WTC11 (cell line): ENCODE measurements around the gene GARS1. TPM values are rescaled to one million over a fixed set of nuclear protein-coding genes. Genes with fewer than 3 reads are reported as not detected.

Source experiments
- ATAC-seq: fragments of 200-7000 bp; cut with Tn5 transposase; 2 replicates; pipeline ENCODE4 v1.10.0; 2021; ENCODE audit warnings: mild to moderate bottlenecking, moderate library complexity
- Bru-seq: library from RNA; stranded (reverse); fragments of 400-500 nt; gene quantifications from one replicate; lab custom pipeline; 2021; lab: Mats Ljungman, UMichigan
- CTCF ChIA-PET: fragments of 300-600 bp; sonication (Branson Sonifier 250); formaldehyde crosslinking; loops from one replicate; lab custom pipeline; 2021; ENCODE audit warnings: antibody characterized with exemption; lab: Charles Lee
- POLR2A ChIA-PET: fragments of 350-600 bp; sonication (Branson Sonifier 250); formaldehyde crosslinking; loops from one replicate; lab custom pipeline; 2021; ENCODE audit warnings: antibody characterized with exemption; lab: Charles Lee
- DNase-seq: peaks from one replicate; pipeline ENCODE4 v3.0.0; 2021; ENCODE audit warnings: low spot score
- H3K27ac Mint-ChIP-seq: 2 replicates; pipeline ENCODE4 v1.8.0; 2021; ENCODE audit warnings: mixed read lengths
- H3K27me3 Mint-ChIP-seq: 2 replicates; pipeline ENCODE4 v1.8.0; 2021; ENCODE audit warnings: low read depth, mild to moderate bottlenecking, moderate library complexity, mixed read lengths
- H3K36me3 Mint-ChIP-seq: 2 replicates; pipeline ENCODE4 v1.8.0; 2021; ENCODE audit warnings: mixed read lengths
- H3K4me1 Mint-ChIP-seq: 2 replicates; pipeline ENCODE4 v1.8.0; 2022; ENCODE audit warnings: mixed read lengths
- H3K4me3 Mint-ChIP-seq: 2 replicates; pipeline ENCODE4 v1.8.0; 2021; ENCODE audit warnings: mild to moderate bottlenecking, moderate library complexity, mixed read lengths
- H3K9me3 Mint-ChIP-seq: 2 replicates; pipeline ENCODE4 v1.8.0; 2021; ENCODE audit warnings: mixed read lengths
- AR ChIP-seq: fragments of 250-450 bp; sonication (Bioruptor Pico); IDR thresholded peaks from 2 replicates; pipeline ENCODE4 v1.9.0; 2021; ENCODE audit warnings: mild to moderate bottlenecking
- ARID4B ChIP-seq: sonication (generic); formaldehyde crosslinking; IDR thresholded peaks from 2 replicates; pipeline ENCODE4 v1.8.0; 2023; ENCODE audit warnings: missing genetic modification reagents, mild to moderate bottlenecking, borderline replicate concordance
- ATF1 ChIP-seq: sonication (generic); formaldehyde crosslinking; IDR thresholded peaks from 2 replicates; pipeline ENCODE4 v1.8.1; 2023; ENCODE audit warnings: mild to moderate bottlenecking, moderate library complexity, missing genetic modification reagents
- ATF2 ChIP-seq: sonication (generic); formaldehyde crosslinking; IDR thresholded peaks from 2 replicates; pipeline ENCODE4 v1.8.1; 2022; ENCODE audit warnings: low read depth, missing genetic modification reagents, borderline replicate concordance
- E2F4 ChIP-seq: sonication (generic); formaldehyde crosslinking; IDR thresholded peaks from 2 replicates; pipeline ENCODE4 v1.8.1; 2022; ENCODE audit warnings: low read depth, mild to moderate bottlenecking, moderate library complexity, missing genetic modification reagents, borderline replicate concordance
- ETV6 ChIP-seq: sonication (generic); formaldehyde crosslinking; IDR thresholded peaks from 2 replicates; pipeline ENCODE4 v1.8.1; 2022; ENCODE audit warnings: mild to moderate bottlenecking, missing genetic modification reagents
- KAT7 ChIP-seq: sonication (generic); formaldehyde crosslinking; IDR thresholded peaks from 2 replicates; pipeline ENCODE4 v1.8.1; 2023; ENCODE audit warnings: missing genetic modification reagents, mild to moderate bottlenecking, borderline replicate concordance
- MXD4 ChIP-seq: fragments of 250-450 bp; sonication (Bioruptor Pico); IDR thresholded peaks from 2 replicates; pipeline ENCODE4 v1.8.0; 2021; ENCODE audit warnings: mild to moderate bottlenecking, moderate library complexity, borderline replicate concordance
- TEAD1 ChIP-seq: sonication (generic); formaldehyde crosslinking; IDR thresholded peaks from 2 replicates; pipeline ENCODE4 v1.8.0; 2022; ENCODE audit warnings: mild to moderate bottlenecking, missing genetic modification reagents
- ZBTB21 ChIP-seq: sonication (generic); formaldehyde crosslinking; IDR thresholded peaks from 2 replicates; pipeline ENCODE4 v1.8.1; 2023; ENCODE audit warnings: mild to moderate bottlenecking, missing genetic modification reagents, borderline replicate concordance
- ZNF219 ChIP-seq: sonication (generic); formaldehyde crosslinking; IDR thresholded peaks from 2 replicates; pipeline ENCODE4 v1.8.0; 2023; ENCODE audit warnings: missing genetic modification reagents, mild to moderate bottlenecking, borderline replicate concordance
- ZNF263 ChIP-seq: sonication (generic); formaldehyde crosslinking; IDR thresholded peaks from 2 replicates; pipeline ENCODE4 v1.8.1; 2022; ENCODE audit warnings: low read depth, mild to moderate bottlenecking, moderate library complexity, missing genetic modification reagents
- ZNF396 ChIP-seq: fragments of 250-450 bp; sonication (Bioruptor Pico); IDR thresholded peaks from 2 replicates; pipeline ENCODE4 v1.8.0; 2021; ENCODE audit warnings: mild to moderate bottlenecking, moderate library complexity, borderline replicate concordance
- ZNF416 ChIP-seq: fragments of 250-450 bp; sonication (Bioruptor Pico); IDR thresholded peaks from 2 replicates; pipeline ENCODE4 v1.9.0; 2021; ENCODE audit warnings: mild to moderate bottlenecking, inconsistent platforms
- ZNF512 ChIP-seq: sonication (generic); formaldehyde crosslinking; IDR thresholded peaks from 2 replicates; pipeline ENCODE4 v1.8.1; 2022; ENCODE audit warnings: missing genetic modification reagents, borderline replicate concordance
- ZNF532 ChIP-seq: fragments of 250-450 bp; sonication (Bioruptor Pico); IDR thresholded peaks from 2 replicates; pipeline ENCODE4 v1.9.0; 2021; ENCODE audit warnings: mild to moderate bottlenecking, borderline replicate concordance
- long read RNA-seq, 3 experiments: library from RNA in 1 of 3; library from capped mRNA in 1 of 3; library from polyadenylated mRNA in 1 of 3; unstranded in 2 of 3; stranded (forward) in 1 of 3; transcript quantifications; one replicate each; pipeline ENCODE4 v2.0.0, GENCODE V29; 2021
- total RNA-seq: library from RNA; stranded (reverse); gene quantifications from 3 replicates; pipeline ENCODE4 v1.2.3, GENCODE V29; 2021

The GARS1 gene
- total RNA-seq (142 to 236 TPM (median 158 TPM) in 3 replicates), Bru-seq, nascent RNA (percentile 94 among the genes with signal in this experiment)
- long read RNA-seq, experiment 1, transcript GARS-201 (17 exons, 2,634 nt), result major isoform, 740 of 828 reads
- long read RNA-seq, experiment 1, partial matches to known transcripts, result 44 of 828 reads
- long read RNA-seq, experiment 1, other reads (novel, unspliced or antisense), result 39 of 828 reads
- long read RNA-seq, experiment 2, transcript GARS-209 (2 exons, 772 nt), result minor isoform, 5 of 245 reads
- long read RNA-seq, experiment 2, transcript GARS-201 (17 exons, 2,634 nt), result major isoform, 140 of 245 reads
- long read RNA-seq, experiment 2, partial matches to known transcripts, result 60 of 245 reads
- long read RNA-seq, experiment 2, other reads (novel, unspliced or antisense), result 36 of 245 reads
- long read RNA-seq, experiment 3, transcript GARS-201 (17 exons, 2,634 nt), result major isoform, 159 of 172 reads
- long read RNA-seq, experiment 3, partial matches to known transcripts, result 6 of 172 reads
- long read RNA-seq, experiment 3, other reads (novel, unspliced or antisense), result 7 of 172 reads

- peaks cover 14% of the 10 kb centered on the region for H3K36me3 Mint-ChIP-seq
- H3K27ac Mint-ChIP-seq, result peak within 1 kb of the TSS; percentile 99
- ATAC-seq (peak; percentile 85), DNase-seq (peak; percentile 84)
- H3K4me1 Mint-ChIP-seq, result peaks cover 19% of the 10 kb centered on the region
- ChIA-PET CTCF (interaction anchor here (0.9 to 1.2 kb wide), 2 partner anchors 27 to 31 kb away, joined by 3 read pairs; no protein-coding TSS in a partner anchor), POLR2A (interaction anchor here (1.2 kb wide), 1 partner anchor 88 kb away, joined by 3 read pairs; the partner anchor contains the start of gene CRHR2)
- H3K27me3 Mint-ChIP-seq, result no peaks in the 10 kb centered on the region
- H3K4me3 Mint-ChIP-seq, result peak within 1 kb of the TSS; percentile 97
- H3K9me3 Mint-ChIP-seq, result no peaks in the 10 kb centered on the region
- TF ChIP-seq ZNF532 (no peak), ARID4B (CRISPR knock-in tag) (peak; percentile 95), E2F4 (CRISPR knock-in tag) (no peak), ZNF416 (CRISPR knock-in tag) (no peak), ZNF512 (CRISPR knock-in tag) (0 out of 2 replicates have a peak, but pooled peaks have one; percentile 66), TEAD1 (CRISPR knock-in tag) (peak; percentile 74; the same call in 1 of the 2 replicates), ETV6 (peak; percentile 86; the same call in 1 of the 2 replicates), ATF1 (CRISPR knock-in tag) (peak; percentile 69; the same call in 1 of the 2 replicates), KAT7 (CRISPR knock-in tag) (peak; percentile 95; the same call in 1 of the 2 replicates), ZBTB21 (CRISPR knock-in tag) (0 out of 2 replicates have a peak, but pooled peaks have one; percentile 54), ATF2 (CRISPR knock-in tag) (no peak), ZNF396 (CRISPR knock-in tag) (no peak), ZNF263 (CRISPR knock-in tag) (no peak), MXD4 (CRISPR knock-in tag) (no peak), AR (CRISPR knock-in tag) (no peak), ZNF219 (CRISPR knock-in tag) (no peak)
Observed at GRCh38 chr7:30594540-30595435, at the start of gene GARS1. GARS1 (plus strand) TSS chr7:30594878; CDS start chr7:30594922, 44 bp downstream.
